Activated CD4-positive, alpha-beta T cell treated with anti-CD3 and anti-CD28 coated beads, Interleukin-2, amount 10 ng/mL, durations not matched to agents 24 days and 14 days (primary cell): ENCODE data around the gene DSTN. TPM values are rescaled to one million over a fixed set of nuclear protein-coding genes. Genes with fewer than 3 reads are reported as not detected.

Experiments used
- DNase-seq: peaks from one replicate; pipeline ENCODE4 v3.0.0; 2022
- H3K27ac Mint-ChIP-seq: one replicate; pipeline ENCODE4 v1.8.0; 2022; ENCODE audit warnings: mild to moderate bottlenecking, mixed read lengths
- H3K27me3 Mint-ChIP-seq: one replicate; pipeline ENCODE4 v1.8.0; 2022; ENCODE audit warnings: mixed read lengths
- H3K36me3 Mint-ChIP-seq: one replicate; pipeline ENCODE4 v1.8.0; 2022; ENCODE audit warnings: low read depth, mild to moderate bottlenecking, mixed read lengths
- H3K4me1 Mint-ChIP-seq: one replicate; pipeline ENCODE4 v1.8.0; 2021; ENCODE audit warnings: mixed read lengths
- H3K4me3 Mint-ChIP-seq: one replicate; pipeline ENCODE4 v1.8.0; 2022; ENCODE audit warnings: mild to moderate bottlenecking, moderate library complexity, mixed read lengths
- H3K9me3 Mint-ChIP-seq: one replicate; pipeline ENCODE4 v1.8.0; 2021; ENCODE audit warnings: mixed read lengths
- intact Hi-C: fragments of 100-400 bp; cut with micrococcal nuclease; formaldehyde crosslinking; loops from one replicate; pipeline ENCODE4 v1.15.1; 2023
- total RNA-seq: library from RNA; stranded (reverse); gene quantifications from 2 replicates; pipeline ENCODE4 v1.2.3, GENCODE V29; 2022

Gene DSTN
- total RNA-seq, 1 donor from 2014 or later = 58.6 TPM

GRCh38 chr20:17630151-17630805 is 60.4 kb downstream of the DSTN start:
- no peak overlapping the region for H3K4me3 Mint-ChIP-seq
- DNase-seq = no peak
- H3K4me1 Mint-ChIP-seq = no peaks in the 10 kb centered on the region
- no peaks in the 10 kb centered on the region for H3K9me3 Mint-ChIP-seq
- peaks cover 25% of the 10 kb centered on the region for H3K36me3 Mint-ChIP-seq
- intact Hi-C loops = no loop called here
- no peaks in the 10 kb centered on the region for H3K27me3 Mint-ChIP-seq
- H3K27ac Mint-ChIP-seq = no peak overlapping the region

GRCh38 chr20:17630806-17631195 is 60.9 kb downstream of the DSTN start:
- Mint-ChIP-seq H3K9me3 (no peaks in the 10 kb centered on the region), H3K27ac (no peak overlapping the region), H3K27me3 (no peaks in the 10 kb centered on the region), H3K4me3 (no peak overlapping the region), H3K36me3 (peaks cover 26% of the 10 kb centered on the region), H3K4me1 (no peaks in the 10 kb centered on the region)
- intact Hi-C loops = no loop called here
- DNase-seq = no peak

- intact Hi-C loops = no loop called here
Observed at GRCh38 chr20:17631576-17632319, 61.9 kb downstream of the DSTN start.

GRCh38 chr20:17633221-17633849 is 63.5 kb downstream of the DSTN start:
- Mint-ChIP-seq H3K4me3 (no peak overlapping the region), H3K36me3 (peaks cover 24% of the 10 kb centered on the region), H3K4me1 (no peaks in the 10 kb centered on the region), H3K27me3 (no peaks in the 10 kb centered on the region), H3K9me3 (no peaks in the 10 kb centered on the region), H3K27ac (no peak overlapping the region)
- no peak for DNase-seq
- intact Hi-C loops = no loop called here

More at GRCh38 chr20:17631576-17632319, 61.9 kb downstream of the DSTN start:
- Mint-ChIP-seq H3K4me3 (no peak overlapping the region), H3K27me3 (no peaks in the 10 kb centered on the region), H3K36me3 (peaks cover 29% of the 10 kb centered on the region), H3K4me1 (no peaks in the 10 kb centered on the region), H3K9me3 (no peaks in the 10 kb centered on the region), H3K27ac (no peak overlapping the region)
- DNase-seq = no peak

- Mint-ChIP-seq H3K36me3 (peaks cover 18% of the 10 kb centered on the region), H3K4me1 (no peaks in the 10 kb centered on the region), H3K4me3 (no peak overlapping the region), H3K9me3 (no peaks in the 10 kb centered on the region), H3K27ac (no peak overlapping the region), H3K27me3 (no peaks in the 10 kb centered on the region)
- intact Hi-C loops = no loop called here
- DNase-seq = no peak
Observed at GRCh38 chr20:17633850-17634500, 64.1 kb downstream of the DSTN start.

GRCh38 chr20:17634661-17635331 is 64.9 kb downstream of the DSTN start:
- Mint-ChIP-seq H3K27ac (no peak overlapping the region), H3K27me3 (no peaks in the 10 kb centered on the region), H3K9me3 (no peaks in the 10 kb centered on the region), H3K36me3 (peaks cover 16% of the 10 kb centered on the region), H3K4me3 (no peak overlapping the region), H3K4me1 (no peaks in the 10 kb centered on the region)
- no peak for DNase-seq
- intact Hi-C loops = no loop called here

GRCh38 chr20:17635332-17636244 is 65.7 kb downstream of the DSTN start:
- H3K27me3 Mint-ChIP-seq = no peaks in the 10 kb centered on the region
- H3K4me1 Mint-ChIP-seq = no peaks in the 10 kb centered on the region
- H3K9me3 Mint-ChIP-seq = no peaks in the 10 kb centered on the region
- no peak for DNase-seq
- no peak overlapping the region for H3K4me3 Mint-ChIP-seq
- H3K27ac Mint-ChIP-seq = no peak overlapping the region
- peaks cover 13% of the 10 kb centered on the region for H3K36me3 Mint-ChIP-seq
- intact Hi-C loops = no loop called here

- no peak for DNase-seq
- H3K4me3 Mint-ChIP-seq = no peak overlapping the region
- no peak overlapping the region for H3K27ac Mint-ChIP-seq
- peaks cover 13% of the 10 kb centered on the region for H3K36me3 Mint-ChIP-seq
- no peaks in the 10 kb centered on the region for H3K27me3 Mint-ChIP-seq
- H3K4me1 Mint-ChIP-seq = no peaks in the 10 kb centered on the region
- H3K9me3 Mint-ChIP-seq = no peaks in the 10 kb centered on the region
- intact Hi-C loops = no loop called here
Observed at GRCh38 chr20:17636523-17637412, 66.9 kb downstream of the DSTN start.

- intact Hi-C loops = no loop called here
- no peaks in the 10 kb centered on the region for H3K9me3 Mint-ChIP-seq
- no peak overlapping the region for H3K27ac Mint-ChIP-seq
- peaks cover 11% of the 10 kb centered on the region for H3K36me3 Mint-ChIP-seq
- no peaks in the 10 kb centered on the region for H3K4me1 Mint-ChIP-seq
- no peak overlapping the region for H3K4me3 Mint-ChIP-seq
- DNase-seq = no peak
- H3K27me3 Mint-ChIP-seq = no peaks in the 10 kb centered on the region
Observed at GRCh38 chr20:17637413-17637780, 67.5 kb downstream of the DSTN start.

- Mint-ChIP-seq H3K9me3 (no peaks in the 10 kb centered on the region), H3K36me3 (peaks cover 10% of the 10 kb centered on the region), H3K4me1 (no peaks in the 10 kb centered on the region), H3K4me3 (no peak overlapping the region), H3K27me3 (no peaks in the 10 kb centered on the region), H3K27ac (no peak overlapping the region)
- intact Hi-C loops = no loop called here
- no peak for DNase-seq
Observed at GRCh38 chr20:17637985-17638640, 68.2 kb downstream of the DSTN start.

- Mint-ChIP-seq H3K36me3 (peaks cover 7% of the 10 kb centered on the region), H3K4me1 (no peaks in the 10 kb centered on the region), H3K4me3 (no peak overlapping the region), H3K27me3 (no peaks in the 10 kb centered on the region), H3K27ac (no peak overlapping the region), H3K9me3 (no peaks in the 10 kb centered on the region)
- no peak for DNase-seq
- intact Hi-C loops = no loop called here
Observed at GRCh38 chr20:17638835-17639407, 69.0 kb downstream of the DSTN start.
